ENCODE measurements around the gene ZFPM1.

Gene ZFPM1

GRCh38 chr16:88423448-88423850, 29.6 kb upstream of the ZFPM1 start:
- DNase-seq (ENCODE audit: extremely low spot score), result no peak
- ChIA-PET CTCF (no interaction called here), POLR2A (no interaction called here)
- no peak for TF ChIP-seq CTCF (IDR thresholded peaks at IDR 0.05; ENCODE audit: control extremely low read depth, extremely low read depth, low read depth, missing control alignments)

GRCh38 chr16:88424587-88425235, 28.4 kb upstream of the ZFPM1 start:
- no peak for DNase-seq (ENCODE audit: extremely low spot score)
- POLR2A ChIA-PET, result no interaction called here
- TF ChIP-seq CTCF (IDR thresholded peaks at IDR 0.05; ENCODE audit: control extremely low read depth, extremely low read depth, low read depth, missing control alignments), result no peak
- CTCF ChIA-PET, result no interaction called here

GRCh38 chr16:88426018-88426417, 27.1 kb upstream of the ZFPM1 start:
- ChIA-PET CTCF (no interaction called here), POLR2A (no interaction called here)
- no peak for TF ChIP-seq CTCF (IDR thresholded peaks at IDR 0.05; ENCODE audit: control extremely low read depth, extremely low read depth, low read depth, missing control alignments)
- DNase-seq (ENCODE audit: extremely low spot score), result no peak

GRCh38 chr16:88427376-88427775, 25.7 kb upstream of the ZFPM1 start:
- POLR2A ChIA-PET, result no interaction called here
- no peak for TF ChIP-seq CTCF (IDR thresholded peaks at IDR 0.05; ENCODE audit: control extremely low read depth, extremely low read depth, low read depth, missing control alignments)
- CTCF ChIA-PET, result interaction anchor here (0.9 to 3.8 kb wide), 2 partner anchors 8 to 11 kb away, joined by 3 to 24 read pairs; no protein-coding TSS in a partner anchor
- DNase-seq (ENCODE audit: extremely low spot score), result no peak

GRCh38 chr16:88428156-88428555, 24.9 kb upstream of the ZFPM1 start:
- TF ChIP-seq CTCF (IDR thresholded peaks at IDR 0.05; ENCODE audit: control extremely low read depth, extremely low read depth, low read depth, missing control alignments), result no peak
- ChIA-PET POLR2A (no interaction called here), CTCF (interaction anchor here (3.8 kb wide), 1 partner anchor 10 kb away, joined by 24 read pairs; no protein-coding TSS in a partner anchor)
- DNase-seq (ENCODE audit: extremely low spot score), result no peak

- no peak for TF ChIP-seq CTCF (IDR thresholded peaks at IDR 0.05; ENCODE audit: control extremely low read depth, extremely low read depth, low read depth, missing control alignments)
- ChIA-PET POLR2A (no interaction called here), CTCF (interaction anchor here (3.8 kb wide), 1 partner anchor 10 kb away, joined by 24 read pairs; no protein-coding TSS in a partner anchor)
- no peak for DNase-seq (ENCODE audit: extremely low spot score)
Observed at GRCh38 chr16:88428616-88429386, 24.3 kb upstream of the ZFPM1 start.
